RWPE2 (cell line): ENCODE results near the gene VPS16.
"Not testable (repeated sequence)": the region's sequence is repeated elsewhere in the genome, so short reads cannot be mapped to it uniquely, and the experiment has no call there.

Experiments
- ATAC-seq: fragments of 200-7000 bp; cut with Tn5 transposase; 3 replicates; pipeline ENCODE4 v1.9.1; 2021; ENCODE audit warnings: low read depth
- DNase-seq: peaks from one replicate; pipeline ENCODE4 v3.0.0-alpha.2; 2020; ENCODE audit warnings: low spot score
- H3K27ac ChIP-seq: fragments of 450-650 bp; 2 replicates; pipeline ENCODE4 v1.5.1; 2017; ENCODE audit warnings: mild to moderate bottlenecking; ENCODE audit not compliant: poor library complexity, severe bottlenecking
- H3K27me3 ChIP-seq: fragments of 250-450 bp; sonication (Bioruptor Pico); 2 replicates; pipeline ENCODE4 v1.5.1; 2021; ENCODE audit warnings: mild to moderate bottlenecking, moderate library complexity; ENCODE audit not compliant: insufficient read depth, poor library complexity, severe bottlenecking
- H3K36me3 ChIP-seq: fragments of 250-450 bp; sonication (Bioruptor Pico); 2 replicates; pipeline ENCODE4 v1.5.1; 2020; ENCODE audit warnings: low read depth, mild to moderate bottlenecking, moderate library complexity
- H3K4me1 ChIP-seq: fragments of 250-450 bp; sonication (Bioruptor Pico); 2 replicates; pipeline ENCODE4 v1.5.1; 2021; ENCODE audit warnings: mild to moderate bottlenecking, moderate library complexity; ENCODE audit not compliant: insufficient read depth, poor library complexity, severe bottlenecking
- H3K4me3 ChIP-seq: fragments of 250-450 bp; sonication (Bioruptor Pico); 2 replicates; pipeline ENCODE4 v1.5.1; 2021; ENCODE audit warnings: mild to moderate bottlenecking, moderate library complexity; ENCODE audit not compliant: severe bottlenecking
- H3K9me3 ChIP-seq: fragments of 250-450 bp; sonication (Bioruptor Pico); 2 replicates; pipeline ENCODE4 v1.5.1; 2021; ENCODE audit warnings: mild to moderate bottlenecking, moderate library complexity; ENCODE audit not compliant: severe bottlenecking
- CTCF ChIP-seq: fragments of 450-650 bp; IDR thresholded peaks from one replicate; pipeline ENCODE4 v1.5.1; 2017; ENCODE audit warnings: mild to moderate bottlenecking, moderate library complexity; ENCODE audit not compliant: poor library complexity, severe bottlenecking

VPS16 gene

DNA sequence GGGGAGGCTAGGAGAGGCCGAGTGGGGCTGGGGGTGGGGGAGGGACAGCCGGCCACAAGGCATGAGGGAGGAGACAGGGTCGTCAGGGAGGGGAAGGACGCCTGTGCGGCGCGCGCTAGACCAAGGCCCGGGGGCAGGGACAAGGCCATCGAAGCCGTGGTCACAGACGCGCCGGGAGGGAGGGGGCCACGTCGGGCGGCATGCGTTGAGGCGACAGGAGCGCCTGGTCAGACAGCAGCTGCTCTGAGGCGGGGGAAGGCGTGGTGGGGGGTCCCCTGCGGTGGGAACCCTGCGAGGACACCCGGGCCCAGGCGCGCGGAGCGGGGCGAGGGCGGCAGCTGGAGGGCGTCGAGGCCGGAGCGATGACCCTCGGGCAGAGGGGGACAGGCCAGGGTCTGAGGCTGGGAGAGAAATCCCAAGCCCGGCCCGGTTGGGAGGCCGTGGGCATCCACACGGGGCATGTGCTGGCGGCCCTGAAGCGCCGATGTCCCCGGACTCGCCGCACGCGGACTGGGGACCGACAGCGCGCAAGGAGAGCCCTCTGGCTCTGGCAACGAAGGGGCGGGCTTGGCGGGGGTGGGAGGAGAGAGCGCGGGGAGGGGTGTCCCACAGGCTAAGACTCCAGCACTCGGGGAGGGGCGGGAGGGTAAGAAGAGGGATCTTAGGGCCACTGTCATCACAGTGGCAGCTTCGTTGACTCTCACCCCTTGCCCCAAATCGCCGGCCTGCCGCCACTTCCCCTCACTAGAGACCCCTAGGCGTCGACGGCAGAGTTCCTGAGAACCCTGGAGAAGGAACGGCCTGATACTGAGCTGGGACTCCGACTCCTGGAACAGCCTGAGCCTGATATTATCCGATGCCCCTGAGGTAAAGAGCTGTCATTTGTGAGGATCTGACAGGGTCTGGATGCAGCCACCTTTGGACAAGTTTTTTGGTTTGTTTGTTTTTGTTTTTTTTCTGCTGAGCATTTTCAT is 19.4 kb upstream of the VPS16 start:
- H3K4me3 ChIP-seq: no peak overlapping the region
- H3K27ac ChIP-seq: no peak overlapping the region
- ATAC-seq (0 out of 3 replicates have a peak, but pooled peaks have one; percentile 24), DNase-seq (no peak)
- peaks cover 9% of the 10 kb centered on the region for H3K27me3 ChIP-seq
- no peaks in the 10 kb centered on the region for H3K9me3 ChIP-seq
- H3K36me3 ChIP-seq: no peaks in the 10 kb centered on the region
- no peaks in the 10 kb centered on the region for H3K4me1 ChIP-seq
- TF ChIP-seq CTCF: no peak

DNA sequence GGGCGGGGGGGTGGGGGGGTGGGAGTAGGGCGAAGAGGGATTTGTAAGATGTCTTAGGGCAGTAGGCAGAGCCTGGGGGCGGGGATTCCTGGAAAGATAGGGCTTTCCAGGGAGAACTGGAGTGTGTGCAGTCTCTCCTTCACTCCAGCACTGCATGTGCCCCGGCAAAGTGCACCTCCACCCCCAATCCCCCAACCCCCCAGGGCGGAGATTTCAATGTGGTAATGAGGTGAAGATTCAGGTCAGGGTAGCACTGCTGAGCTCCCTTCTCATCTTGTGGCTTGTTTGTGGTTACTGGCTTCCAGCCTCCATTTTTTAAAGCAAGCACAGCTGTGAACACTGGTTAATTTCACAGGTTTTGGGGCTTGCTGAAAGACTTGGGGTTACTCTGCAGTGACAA is 18.5 kb upstream of the VPS16 start:
- no peaks in the 10 kb centered on the region for H3K9me3 ChIP-seq
- H3K27me3 ChIP-seq: peaks cover 15% of the 10 kb centered on the region
- ATAC-seq (peak; percentile 68), DNase-seq (no peak)
- no peaks in the 10 kb centered on the region for H3K36me3 ChIP-seq
- no peak for TF ChIP-seq CTCF
- H3K4me1 ChIP-seq: no peaks in the 10 kb centered on the region
- H3K4me3 ChIP-seq: peak overlapping the region; percentile 3
- H3K27ac ChIP-seq: no peak overlapping the region

DNA sequence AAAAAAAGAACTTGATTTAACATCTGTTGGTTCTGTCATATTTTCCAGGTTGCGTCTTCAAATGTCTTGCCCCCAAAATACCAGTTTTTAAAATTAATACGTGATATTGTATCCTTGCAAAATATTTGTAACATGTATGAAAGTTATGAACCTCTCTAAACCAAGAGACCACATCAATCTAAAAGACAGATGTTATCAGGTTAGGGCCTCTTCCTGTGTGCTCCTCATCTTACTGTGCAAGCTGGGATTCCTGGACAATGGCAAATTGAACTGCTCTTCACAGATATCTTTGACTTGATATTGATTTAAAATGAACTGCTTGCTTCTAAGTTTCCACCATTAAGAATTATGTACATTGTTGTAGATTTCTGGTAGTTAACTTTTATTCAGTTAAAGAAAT is 14.8 kb upstream of the VPS16 start:
- no peak for ATAC-seq
- H3K27ac ChIP-seq: no peak overlapping the region
- H3K36me3 ChIP-seq: no peaks in the 10 kb centered on the region
- H3K4me3 ChIP-seq: no peak overlapping the region
- DNase-seq: no peak
- H3K27me3 ChIP-seq: peaks cover 19% of the 10 kb centered on the region
- no peaks in the 10 kb centered on the region for H3K9me3 ChIP-seq
- H3K4me1 ChIP-seq: no peaks in the 10 kb centered on the region
- no peak for TF ChIP-seq CTCF

GRCh38 chr20:2826655-2827054 is 13.9 kb upstream of the VPS16 start:
- Histone ChIP-seq H3K36me3 (no peaks in the 10 kb centered on the region), H3K4me1 (no peaks in the 10 kb centered on the region), H3K27ac (no peak overlapping the region), H3K9me3 (no peaks in the 10 kb centered on the region), H3K4me3 (no peak overlapping the region), H3K27me3 (peaks cover 17% of the 10 kb centered on the region)
- no peak for TF ChIP-seq CTCF
- DNase-seq: no peak
- ATAC-seq: no peak

- Histone ChIP-seq H3K36me3 (no peaks in the 10 kb centered on the region), H3K4me1 (peaks cover 10% of the 10 kb centered on the region), H3K9me3 (no peaks in the 10 kb centered on the region), H3K4me3 (no peak overlapping the region), H3K27ac (no peak overlapping the region), H3K27me3 (peaks cover 12% of the 10 kb centered on the region)
- DNase-seq: no peak
- TF ChIP-seq CTCF: no peak
- no peak for ATAC-seq
Observed at GRCh38 chr20:2829376-2829775, 11.2 kb upstream of the VPS16 start.

GRCh38 chr20:2831206-2831605 is 9.3 kb upstream of the VPS16 start:
- not testable (repeated sequence) for DNase-seq, H3K9me3 ChIP-seq
- H3K4me1 ChIP-seq: peaks cover 10% of the 10 kb centered on the region

More at GRCh38 chr20:2831206-2831605, 9.3 kb upstream of the VPS16 start:
- not testable (repeated sequence) for H3K27ac ChIP-seq, H3K36me3 ChIP-seq, ATAC-seq, H3K4me3 ChIP-seq, H3K27me3 ChIP-seq
